Measurements from ENCODE around the gene LUC7L.

LUC7L gene

DNA sequence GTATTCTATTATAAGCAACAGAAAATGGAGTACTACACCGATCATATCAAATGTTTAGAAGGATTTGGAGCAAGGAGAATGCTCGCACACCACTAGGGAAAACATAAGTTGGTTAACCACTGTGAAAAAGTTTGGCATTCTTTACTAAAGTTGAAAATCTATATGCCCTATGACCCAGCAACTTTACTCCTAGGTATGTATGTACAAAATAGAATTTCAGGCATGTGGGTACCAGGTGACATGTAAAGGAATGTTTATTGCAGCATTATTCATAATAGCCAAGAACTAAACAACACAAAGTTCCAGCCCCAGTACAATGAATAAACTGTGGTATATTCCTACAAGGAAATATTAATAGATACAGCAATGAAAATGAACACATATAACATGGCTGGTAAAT lies 82.6 kb downstream of the LUC7L start:
- H3K4me1 Mint-ChIP-seq, result no peaks in the 10 kb centered on the region

DNA sequence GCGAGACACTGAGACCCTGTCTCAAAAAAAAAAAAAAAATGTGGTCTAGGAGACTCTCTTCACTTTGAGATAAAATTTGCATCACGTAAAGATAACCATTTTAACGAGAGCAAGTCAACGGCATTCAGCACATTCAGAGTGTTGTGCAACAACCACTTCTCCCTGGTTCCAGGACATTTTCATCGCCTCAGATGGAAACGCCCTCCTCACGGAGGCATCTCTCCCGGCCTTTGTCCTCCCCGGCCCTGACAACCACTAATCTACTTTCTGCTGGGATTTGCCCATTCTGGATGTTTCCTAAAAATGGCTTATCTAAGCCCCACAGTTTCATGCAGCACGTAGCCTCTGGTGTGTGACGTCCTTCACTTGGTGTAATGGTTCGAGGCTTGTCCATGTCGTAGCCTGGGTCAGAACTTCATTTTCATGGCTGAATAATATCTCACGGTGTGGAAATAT lies 84.4 kb downstream of the LUC7L start:
- ATAC-seq (replicated peaks; ENCODE audit: extremely low read depth, poor library complexity, severe bottlenecking) (no peak), DNase-seq (ENCODE audit: low spot score in 2 of 2) (no peak)
- H3K36me3 Mint-ChIP-seq (ENCODE audit: insufficient read depth), result peaks cover 6% of the 10 kb centered on the region
- H3K27me3 Mint-ChIP-seq, result peaks cover 28% of the 10 kb centered on the region
- H3K4me3 Mint-ChIP-seq, result no peak overlapping the region
- no peak overlapping the region for H3K27ac Mint-ChIP-seq (ENCODE audit: low read depth)
- H3K4me1 Mint-ChIP-seq, result no peaks in the 10 kb centered on the region
- H3K9me3 Mint-ChIP-seq, result no peaks in the 10 kb centered on the region

More for the DNA sequence above, 82.6 kb downstream of the LUC7L start:
- no peak for DNase-seq (ENCODE audit: low spot score in 2 of 2)
- ATAC-seq (replicated peaks; ENCODE audit: extremely low read depth, poor library complexity, severe bottlenecking), result no peak
- Mint-ChIP-seq H3K4me3 (no peak overlapping the region), H3K27me3 (peaks cover 28% of the 10 kb centered on the region), H3K9me3 (no peaks in the 10 kb centered on the region), H3K36me3 (ENCODE audit: insufficient read depth) (no peaks in the 10 kb centered on the region), H3K27ac (ENCODE audit: low read depth) (no peak overlapping the region)

DNA sequence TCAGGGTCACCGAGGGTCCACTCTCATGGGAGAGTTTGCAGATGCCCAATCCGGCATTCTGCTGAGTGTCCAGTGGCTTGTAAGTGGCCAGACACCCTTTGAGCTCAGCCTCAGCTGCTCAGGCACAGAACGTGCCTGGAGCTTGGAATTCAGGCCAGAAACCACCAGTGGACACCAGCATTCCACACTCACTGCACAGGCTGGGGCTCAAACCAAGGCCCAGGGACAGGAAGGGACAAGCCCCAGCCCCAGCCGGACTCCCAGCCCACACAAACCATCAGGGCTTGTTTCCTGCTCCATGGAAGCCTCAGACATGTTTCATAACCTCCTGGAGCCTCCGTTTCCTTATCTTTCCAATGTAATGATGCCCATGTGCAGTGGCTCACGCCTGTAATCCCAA lies 85.8 kb downstream of the LUC7L start:
- Mint-ChIP-seq H3K4me1 (no peaks in the 10 kb centered on the region), H3K9me3 (no peaks in the 10 kb centered on the region), H3K4me3 (no peak overlapping the region), H3K27ac (ENCODE audit: low read depth) (no peak overlapping the region), H3K36me3 (ENCODE audit: insufficient read depth) (peaks cover 10% of the 10 kb centered on the region), H3K27me3 (peaks cover 28% of the 10 kb centered on the region)
- DNase-seq (ENCODE audit: low spot score in 2 of 2), result no peak
- ATAC-seq (replicated peaks; ENCODE audit: extremely low read depth, poor library complexity, severe bottlenecking), result no peak

DNA sequence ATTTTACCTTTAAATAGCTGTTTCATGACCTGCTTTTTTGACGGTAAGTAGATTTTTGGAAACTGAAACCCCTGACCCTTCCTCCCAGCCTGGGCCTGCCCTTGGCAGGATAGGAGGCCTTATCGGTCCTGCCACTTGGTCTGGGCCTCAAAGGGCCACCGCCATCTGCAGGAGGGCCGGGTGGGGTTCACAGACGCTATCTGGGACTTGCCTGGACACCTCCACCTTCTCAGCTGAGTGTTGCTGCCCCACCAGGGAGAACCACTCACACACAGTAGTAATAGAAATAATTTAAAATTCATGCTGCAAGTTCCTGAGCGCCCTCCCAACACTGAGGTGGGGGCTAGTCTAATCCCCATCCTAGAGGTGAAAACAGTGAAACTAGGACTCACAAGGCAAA lies 86.2 kb downstream of the LUC7L start:
- Mint-ChIP-seq H3K27me3 (peaks cover 28% of the 10 kb centered on the region), H3K4me1 (no peaks in the 10 kb centered on the region), H3K27ac (ENCODE audit: low read depth) (no peak overlapping the region), H3K9me3 (no peaks in the 10 kb centered on the region), H3K36me3 (ENCODE audit: insufficient read depth) (peaks cover 11% of the 10 kb centered on the region), H3K4me3 (no peak overlapping the region)
- no peak for ATAC-seq (replicated peaks; ENCODE audit: extremely low read depth, poor library complexity, severe bottlenecking)
- no peak for DNase-seq (ENCODE audit: low spot score in 2 of 2)

DNA sequence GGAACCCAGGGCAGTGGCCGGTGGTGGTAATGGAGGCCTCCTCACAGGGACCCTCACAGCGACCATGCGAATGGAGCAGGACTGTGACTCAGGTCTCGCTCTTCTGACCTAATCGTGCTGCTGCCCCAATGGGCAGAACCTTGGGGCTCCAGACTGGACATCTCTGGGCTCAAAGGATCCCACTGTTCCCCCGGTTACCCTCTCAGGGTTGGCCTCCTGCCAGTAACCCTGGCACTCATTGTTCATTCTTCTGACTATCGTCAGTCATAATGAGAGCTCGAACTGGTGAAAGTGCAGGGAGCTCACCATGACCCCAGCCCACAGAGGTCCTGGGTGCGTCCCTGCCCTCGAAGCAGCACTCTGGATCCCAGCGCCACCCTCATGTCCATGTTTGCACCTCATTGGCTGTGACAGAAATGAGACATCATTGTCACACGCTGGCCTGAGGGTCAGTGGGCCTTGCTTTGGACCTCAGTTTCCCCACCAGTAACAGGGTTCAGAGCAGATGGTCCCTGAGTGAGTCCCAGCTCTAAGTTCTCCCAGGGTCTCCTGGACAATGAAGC lies 86.8 kb downstream of the LUC7L start:
- peaks cover 14% of the 10 kb centered on the region for H3K36me3 Mint-ChIP-seq (ENCODE audit: insufficient read depth)
- no peaks in the 10 kb centered on the region for H3K4me1 Mint-ChIP-seq
- no peak overlapping the region for H3K4me3 Mint-ChIP-seq
- H3K9me3 Mint-ChIP-seq, result no peaks in the 10 kb centered on the region
- H3K27me3 Mint-ChIP-seq, result peaks cover 28% of the 10 kb centered on the region
- no peak for DNase-seq (ENCODE audit: low spot score in 2 of 2)
- no peak overlapping the region for H3K27ac Mint-ChIP-seq (ENCODE audit: low read depth)
- no peak for ATAC-seq (replicated peaks; ENCODE audit: extremely low read depth, poor library complexity, severe bottlenecking)

DNA sequence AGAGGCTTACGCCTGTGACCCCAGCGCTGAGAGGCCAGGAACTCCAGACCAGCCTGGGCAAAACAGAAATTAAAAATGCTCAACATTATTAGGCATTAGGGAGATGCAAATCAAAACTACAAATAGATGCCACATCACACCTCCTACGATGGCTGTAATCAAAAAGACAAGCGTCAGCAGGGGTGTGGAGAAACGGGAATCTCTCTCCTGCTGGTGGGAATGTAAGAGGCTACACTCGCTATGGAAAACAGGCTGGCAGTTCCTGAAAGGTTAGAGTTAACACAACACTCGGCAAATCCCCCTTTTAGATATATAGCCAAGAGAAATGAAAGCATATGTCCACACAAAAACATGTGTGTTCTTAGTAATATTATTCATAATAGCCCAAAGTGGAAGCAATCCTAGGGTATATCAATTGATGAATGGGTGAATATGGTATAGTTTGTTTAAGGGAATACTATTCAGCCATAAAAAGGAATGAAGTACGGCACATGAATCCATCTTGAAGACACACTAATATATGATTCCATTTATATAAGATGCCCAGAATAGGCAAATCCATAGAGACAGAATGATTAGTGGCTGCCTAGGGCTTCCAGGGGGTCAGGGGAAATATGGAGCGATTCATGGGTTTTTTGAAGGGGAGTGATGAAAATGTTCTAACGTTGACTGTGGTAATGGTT lies 88.9 kb downstream of the LUC7L start:
- DNase-seq (ENCODE audit: low spot score in 2 of 2) (no peak), ATAC-seq (replicated peaks; ENCODE audit: extremely low read depth, poor library complexity, severe bottlenecking) (no peak)
- peaks cover 14% of the 10 kb centered on the region for H3K36me3 Mint-ChIP-seq (ENCODE audit: insufficient read depth)
- peaks cover 18% of the 10 kb centered on the region for H3K27me3 Mint-ChIP-seq
- H3K4me1 Mint-ChIP-seq, result peaks cover 7% of the 10 kb centered on the region
- no peak overlapping the region for H3K27ac Mint-ChIP-seq (ENCODE audit: low read depth)
- H3K9me3 Mint-ChIP-seq, result no peaks in the 10 kb centered on the region
- H3K4me3 Mint-ChIP-seq, result peak overlapping the region; percentile 40
